Heart right ventricle (tissue), 16 donors: Measurements from ENCODE around the gene PACSIN2. TPM values are rescaled to one million over a fixed set of nuclear protein-coding genes. Genes with fewer than 3 reads are reported as not detected.

Source experiments
- ATAC-seq, 8 donors: fragments of 200-7000 bp; cut with Tn5 transposase; one replicate each; pipeline ENCODE4 v1.9.1; 2020; ENCODE audit warnings: mild to moderate bottlenecking in 8 of 8, moderate library complexity in 8 of 8, moderate number of reproducible peaks in 1 of 8
- DNase-seq, 2 donors: peaks; one replicate each; pipeline ENCODE4 v3.0.0-alpha.2; 2020
- H3K27ac ChIP-seq, 10 donors: fragments of 200-600 bp; sonication (generic) in 2 of 10; one replicate each; pipeline versions ENCODE4 v1.5.0 to v1.8.0; 2020 to 2022; ENCODE audit warnings: mild to moderate bottlenecking in 3 of 10
- H3K27me3 ChIP-seq, 7 donors: fragments of 200-600 bp; one replicate each; pipeline ENCODE4 v1.8.0; 2021 to 2022; ENCODE audit warnings: mild to moderate bottlenecking in 2 of 7
- H3K36me3 ChIP-seq, 9 donors: fragments of 200-600 bp; sonication (generic) in 1 of 9; one replicate each; pipeline versions ENCODE4 v1.5.0 to v1.8.0; 2020 to 2022; ENCODE audit warnings: mild to moderate bottlenecking in 2 of 9
- H3K4me1 ChIP-seq, 9 donors: fragments of 200-600 bp; sonication (generic) in 1 of 9; one replicate each; pipeline versions ENCODE4 v1.5.0 to v1.8.0; 2020 to 2022; ENCODE audit warnings: mild to moderate bottlenecking in 4 of 9
- H3K4me3 ChIP-seq, 10 donors: fragments of 200-600 bp; sonication (generic) in 2 of 10; one replicate each; pipeline versions ENCODE4 v1.5.0 to v1.8.0; 2020 to 2022; ENCODE audit warnings: mild to moderate bottlenecking in 7 of 10, moderate library complexity in 2 of 10
- H3K9me3 ChIP-seq, 11 donors: fragments of 200-600 bp in 10 of 11; sonication (generic) in 2 of 11; one replicate each; pipeline versions ENCODE4 v1.5.0 to v1.8.0; 2013 to 2022; ENCODE audit warnings: mild to moderate bottlenecking in 2 of 11, control low read depth in 1 of 11, moderate library complexity in 1 of 11
- WGBS, 2 donors: extraction: QIAGEN DNeasy Blood & Tissue Kit; methylation state at CpG; one replicate each; pipeline ENCODE4 v1.1.7; 2013; ENCODE audit warnings: inconsistent platforms in 1 of 2; 5-methylcytosine and 5-hydroxymethylcytosine counted together
- intact Hi-C, 10 donors: fragments of 100-400 bp; cut with DNase I; formaldehyde crosslinking; loops; one replicate each; pipeline versions ENCODE4 v1.11.1 to v1.14.2; 2022
- polyA plus RNA-seq, 2 donors: library from polyadenylated mRNA; stranded (reverse); fragments of 200-250 nt; gene quantifications; one replicate each; pipeline ENCODE4 v1.2.3, GENCODE V29; 2013
- total RNA-seq, 10 donors: library from RNA; stranded (reverse); fragmentation: NEBNext Ultra II Directional in 3 of 10; extraction: Animal tissue kit (Norgen Biotek cat#: 25700) in 3 of 10; gene quantifications; one replicate each; pipeline versions ENCODE4 v1.2.1 to v1.2.4, GENCODE V29; 2021 to 2023
- TF ChIP-seq, protein P1 (sequence below), 9 donors: fragments of 200-600 bp; sonication (generic) in 2 of 9; IDR thresholded peaks; one replicate each; pipeline versions ENCODE4 v1.5.0 to v1.8.0; 2021 to 2022; ENCODE audit warnings: antibody characterized with exemption in 9 of 9, mild to moderate bottlenecking in 5 of 9, moderate library complexity in 1 of 9
- donor health status: Arrhythmogenic right ventricular cardiomyopathy.
- donor health status: ischemic (EF 13 %, LVEDD 7.1; RV severe dilation, severe dysfunction).
- donor health status: healthy with polysubstance abuse.
- donor health status: DM: no; HTN: yes; CAD: no.
- donor health status: DM: no; HTN: no; CAD: no.
- donor health status: ischemic (EF 25% LVEDD 6.9; RV normal size, moderate dysfunction).
- donor health status: ischemic (EF 25% LVEDD 5.7; RV mildly dilated, moderate dysfunction).
- donor health status: healthy.
- donor health status: DM: yes; HTN: yes; CAD: no.
- donor health status: Ischemic cardiomyopathy.
- donor health status: ischemic (EF 35%, LVEDD 5.7; RV mildly dilated, moderate dysfunction).
- donor health status: nonischemic (EF 11% LVEDD 7.7; RV severe dilation, severe dysfunction).
- donor health status: DM: yes; HTN: yes; CAD: no.
- donor health status: PGD.
- donor health status: ischemic (EF 29% LVEDD 5.4; RV normal size, mild dysfunction).
- donor health status: nonischemic (EF 23%, LVEDD 6.1; RV moderate dilation, normal function).

PACSIN2 gene
- total and polyA plus RNA-seq, 12 donors, result 24.3 to 69.7 (median 57.0) TPM

DNA sequence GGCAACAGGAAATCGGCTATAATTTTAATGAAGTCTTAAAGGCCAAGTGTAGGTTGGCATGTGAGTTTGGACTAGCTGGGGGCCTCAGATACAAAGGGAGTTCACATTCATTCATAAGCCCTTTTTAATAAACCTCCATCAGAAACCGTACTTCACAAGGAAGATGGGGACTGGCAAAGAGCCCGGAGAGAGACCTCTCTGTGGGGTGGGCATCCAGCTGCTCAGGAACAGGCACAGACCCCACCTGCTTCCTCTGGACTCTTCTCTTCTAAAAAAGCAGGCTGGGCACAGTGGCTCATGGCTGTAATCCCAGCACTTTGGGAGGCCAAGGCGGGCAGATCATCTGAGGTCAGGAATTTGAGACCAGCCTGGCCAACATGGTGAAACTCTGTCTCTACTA is 154.0 kb downstream of the PACSIN2 start:
- Histone ChIP-seq H3K4me1 (peaks cover 4 to 25% (median 14%) of the 10 kb centered on the region in 9 donors), H3K4me3 (no peak overlapping the region), H3K9me3 (no peaks in the 10 kb centered on the region), H3K27ac (peak overlapping the region in 3 of 10 donors; percentile 9 to 36 (median 15)), H3K27me3 (no peaks in the 10 kb centered on the region), H3K36me3 (no peaks in the 10 kb centered on the region)
- DNase-seq, result no peak
- intact Hi-C loops, result loop anchor here in 4 of 10 donors (10.0 kb wide), 3 partner anchors 104 to 224 kb away; partner anchors contain the start of gene TTLL1 (in 1 of the 4)
- ATAC-seq, result no peak
- TF ChIP-seq, protein P1, sequence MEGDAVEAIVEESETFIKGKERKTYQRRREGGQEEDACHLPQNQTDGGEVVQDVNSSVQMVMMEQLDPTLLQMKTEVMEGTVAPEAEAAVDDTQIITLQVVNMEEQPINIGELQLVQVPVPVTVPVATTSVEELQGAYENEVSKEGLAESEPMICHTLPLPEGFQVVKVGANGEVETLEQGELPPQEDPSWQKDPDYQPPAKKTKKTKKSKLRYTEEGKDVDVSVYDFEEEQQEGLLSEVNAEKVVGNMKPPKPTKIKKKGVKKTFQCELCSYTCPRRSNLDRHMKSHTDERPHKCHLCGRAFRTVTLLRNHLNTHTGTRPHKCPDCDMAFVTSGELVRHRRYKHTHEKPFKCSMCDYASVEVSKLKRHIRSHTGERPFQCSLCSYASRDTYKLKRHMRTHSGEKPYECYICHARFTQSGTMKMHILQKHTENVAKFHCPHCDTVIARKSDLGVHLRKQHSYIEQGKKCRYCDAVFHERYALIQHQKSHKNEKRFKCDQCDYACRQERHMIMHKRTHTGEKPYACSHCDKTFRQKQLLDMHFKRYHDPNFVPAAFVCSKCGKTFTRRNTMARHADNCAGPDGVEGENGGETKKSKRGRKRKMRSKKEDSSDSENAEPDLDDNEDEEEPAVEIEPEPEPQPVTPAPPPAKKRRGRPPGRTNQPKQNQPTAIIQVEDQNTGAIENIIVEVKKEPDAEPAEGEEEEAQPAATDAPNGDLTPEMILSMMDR (IDR thresholded peaks at IDR 0.05), result no peak
- WGBS, 2 donors, result 47 to 60% methylated on average over 4 of the region's 4 CpGs

DNA sequence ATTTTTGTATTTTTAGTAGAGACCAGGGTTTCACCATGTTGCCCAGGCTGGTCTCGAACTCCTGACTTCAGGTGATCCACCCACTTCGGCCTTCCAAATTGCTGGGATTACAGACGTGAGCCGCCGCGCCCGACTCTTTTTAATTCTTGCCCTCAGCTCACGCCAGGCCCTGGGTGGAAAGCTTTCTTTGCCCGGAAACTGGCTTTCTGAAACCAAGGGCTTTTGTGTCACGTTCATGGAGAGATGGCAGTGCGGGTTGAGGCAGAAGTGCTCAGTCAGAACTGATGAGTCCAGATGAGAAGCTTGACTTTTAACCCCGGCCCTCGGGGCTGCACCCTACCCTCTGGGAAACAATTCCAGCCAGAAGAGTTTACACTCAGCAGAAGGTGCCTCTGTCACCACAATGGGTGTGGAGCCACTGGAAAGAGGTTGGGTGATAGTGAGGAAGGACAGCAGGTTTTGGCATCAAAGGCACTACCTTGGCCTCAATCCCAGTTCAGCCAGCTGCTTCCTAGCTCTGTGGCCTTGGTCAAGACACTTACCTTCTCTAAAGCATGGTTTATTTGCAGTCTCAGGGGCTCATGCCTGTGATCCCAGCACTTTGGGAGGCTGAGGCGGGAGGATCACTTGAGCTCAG is 157.0 kb downstream of the PACSIN2 start:
- Histone ChIP-seq H3K4me1 (peaks cover 9 to 39% (median 26%) of the 10 kb centered on the region in 9 donors), H3K36me3 (peaks cover 0 to 5% (median 0%) of the 10 kb centered on the region in 9 donors), H3K27ac (peak overlapping the region in 8 of 10 donors; percentile 92 to 99 (median 98)), H3K27me3 (no peaks in the 10 kb centered on the region), H3K4me3 (peak overlapping the region in 6 of 10 donors; percentile 77 to 98 (median 84)), H3K9me3 (no peaks in the 10 kb centered on the region)
- 89% methylated on average over 14 of the region's 14 CpGs for WGBS, 2 donors
- TF ChIP-seq, protein P1 (IDR thresholded peaks at IDR 0.05), result no peak
- DNase-seq (peak in 1 of 2 donors; percentile 48), ATAC-seq (peak in 3 of 8 donors; percentile 5 to 10 (median 8))
- intact Hi-C loops, result loop anchor here in 1 of 10 donors (5.0 kb wide), 1 partner anchor 154 kb away; no protein-coding TSS in a partner anchor

DNA sequence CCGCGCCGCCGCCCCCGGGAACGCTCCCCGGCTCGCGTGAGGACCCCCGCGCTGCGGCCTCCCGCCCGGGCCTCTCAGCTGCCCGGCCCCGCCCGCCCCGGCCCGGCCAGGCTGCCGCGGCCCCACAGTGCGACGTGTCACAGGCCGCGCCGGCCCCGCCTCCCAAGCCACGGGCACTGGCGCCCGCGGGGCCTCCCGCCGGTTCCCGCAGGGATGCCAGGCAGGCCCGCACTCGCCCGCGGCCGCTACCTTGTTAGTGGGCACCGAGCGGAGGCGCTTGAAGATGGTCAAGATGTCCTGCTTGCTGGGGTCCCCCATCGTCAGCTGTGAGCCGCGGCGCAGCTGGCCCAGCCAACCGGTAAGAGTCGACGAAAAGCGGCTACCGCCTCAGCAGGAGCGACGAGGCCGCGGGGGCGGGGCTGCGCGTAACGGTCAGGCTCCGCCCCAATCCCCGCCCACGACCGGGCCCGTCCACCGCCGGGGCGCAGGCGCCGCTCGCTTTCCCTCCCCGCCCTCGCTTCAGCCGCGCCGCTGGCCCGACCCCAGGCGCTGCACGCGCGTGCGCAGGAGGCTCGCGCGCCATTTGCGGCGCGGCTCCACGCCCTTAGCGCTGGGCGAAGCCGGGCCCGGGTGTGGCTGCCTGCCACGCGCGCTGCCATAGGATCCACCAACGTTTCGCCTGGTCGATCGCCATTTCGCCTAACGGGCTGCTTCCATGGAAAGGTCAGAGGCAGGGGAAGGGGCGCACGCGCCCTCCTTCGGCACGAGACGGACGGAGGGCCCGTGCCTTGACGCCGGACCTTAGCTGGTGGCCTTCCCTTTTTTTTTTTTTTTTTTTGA is 157.9 kb downstream of the PACSIN2 start, which contains the start of gene ARFGAP3:
ARFGAP3 (minus strand) TSS at position 409 of the 840 bp plus-strand sequence; CDS start at position 318, 91 bp downstream.
- H3K9me3 ChIP-seq, result no peaks in the 10 kb centered on the region
- H3K27ac ChIP-seq, result peak within 1 kb of the TSS; percentile 92 to 99 (median 98)
- H3K4me3 ChIP-seq, result peak within 1 kb of the TSS; percentile 67 to 98 (median 80)
- intact Hi-C loops, result loop anchor here in 1 of 10 donors (5.0 kb wide), 1 partner anchor 155 kb away; no protein-coding TSS in a partner anchor
- TF ChIP-seq, protein P1 (IDR thresholded peaks at IDR 0.05), result no peak
- ATAC-seq, result peak; percentile 96 to 98 (median 97)
- peak; percentile 93 to 96 for DNase-seq
- H3K36me3 ChIP-seq, result peaks cover 0 to 5% (median 0%) of the 10 kb centered on the region in 9 donors
- H3K4me1 ChIP-seq, result peaks cover 9 to 39% (median 26%) of the 10 kb centered on the region in 9 donors
- WGBS, 2 donors, result 6 to 10% methylated on average over 62 to 111 of the region's 111 CpGs
- H3K27me3 ChIP-seq, result no peaks in the 10 kb centered on the region
